SK-N-SH (cell line): Measurements from ENCODE around the gene MRGPRD. TPM values are rescaled to one million over a fixed set of nuclear protein-coding genes. Genes with fewer than 3 reads are reported as not detected.

Experiments
- CTCF ChIA-PET: fragments of 300-600, 350-600 bp; formaldehyde crosslinking; extraction: SDS; loops from one replicate; lab custom pipeline; 2021; lab: Yijun Ruan, JAX
- POLR2A ChIA-PET: fragments of 350-600 bp; sonication (Branson Sonifier 250); formaldehyde crosslinking; extraction: SDS; loops from one replicate; lab custom pipeline; 2020; ENCODE audit warnings: antibody characterized with exemption, inconsistent platforms; lab: Yijun Ruan, JAX
- DNase-seq: peaks from one replicate; pipeline ENCODE4 v3.0.0; 2012
- H2AFZ ChIP-seq: fragments of 200-600 bp; sonication (generic); 2 replicates; pipeline ENCODE4 v1.8.1; 2016; ENCODE audit warnings: antibody characterized with exemption, mild to moderate bottlenecking, low read depth
- H3F3A ChIP-seq: fragments of 200-600 bp; sonication (generic); replicated peaks from 2 replicates; pipeline ENCODE3; 2016; ENCODE audit warnings: antibody characterized with exemption, mild to moderate bottlenecking; ENCODE audit not compliant: insufficient read depth
- H3K27ac ChIP-seq, 2 experiments: fragments of 200-500 bp in 1 of 2; fragments of 200-600 bp in 1 of 2; sonication (Bioruptor generic) in 1 of 2; sonication (generic), shearing (Covaris generic) in 1 of 2; 2 replicates each; pipeline versions ENCODE4 v1.5.1 to v1.6.1; 2014 to 2016; ENCODE audit warnings: low read depth in 2 of 2, inconsistent platforms in 1 of 2, low read length in 1 of 2, mild to moderate bottlenecking in 1 of 2, mixed read lengths in 1 of 2
- H3K27me3 ChIP-seq: fragments of 200-600 bp; sonication (generic), shearing (Covaris generic); 2 replicates; pipeline ENCODE4 v1.6.1; 2016; ENCODE audit warnings: mixed run types; ENCODE audit not compliant: insufficient read depth
- H3K36me3 ChIP-seq, 2 experiments: fragments of 200-500 bp in 1 of 2; fragments of 200-600 bp in 1 of 2; sonication (Bioruptor generic) in 1 of 2; sonication (generic) in 1 of 2; replicated peaks in 1 of 2; 2 replicates each; pipeline versions ENCODE3 to v1.5.1; 2014 to 2016; ENCODE audit warnings: low read length in 1 of 2, mild to moderate bottlenecking in 1 of 2; ENCODE audit not compliant: insufficient read depth in 2 of 2, control insufficient read depth in 1 of 2
- H3K4me1 ChIP-seq, 2 experiments: fragments of 200-500 bp in 1 of 2; fragments of 200-600 bp in 1 of 2; sonication (Bioruptor generic) in 1 of 2; sonication (generic), shearing (Covaris generic) in 1 of 2; 2 replicates each; pipeline versions ENCODE4 v1.5.1 to v1.6.1; 2014 to 2016; ENCODE audit warnings: low read depth in 1 of 2, low read length in 1 of 2, mixed run types in 1 of 2; ENCODE audit not compliant: insufficient read depth in 2 of 2, control insufficient read depth in 1 of 2
- H3K4me2 ChIP-seq: fragments of 200-600 bp; sonication (generic), shearing (Covaris generic); 2 replicates; pipeline ENCODE4 v1.6.1; 2017; ENCODE audit warnings: mixed run types
- H3K4me3 ChIP-seq, 2 experiments: fragments of 200-500 bp in 1 of 2; fragments of 200-600 bp in 1 of 2; sonication (Bioruptor generic) in 1 of 2; sonication (generic), shearing (Covaris generic) in 1 of 2; 2 replicates each; pipeline versions ENCODE4 v1.5.1 to v1.8.1; 2014 to 2016; ENCODE audit warnings: low read depth in 2 of 2, inconsistent platforms in 1 of 2, low read length in 1 of 2, mild to moderate bottlenecking in 1 of 2, mixed read lengths in 1 of 2, moderate library complexity in 1 of 2
- H3K79me2 ChIP-seq: fragments of 200-600 bp; sonication (generic); 2 replicates; pipeline ENCODE4 v1.8.1; 2017; ENCODE audit warnings: mild to moderate bottlenecking; ENCODE audit not compliant: insufficient read depth
- H3K9ac ChIP-seq: fragments of 200-600 bp; sonication (generic); 2 replicates; pipeline ENCODE4 v1.6.1; 2017; ENCODE audit warnings: mixed run types
- H3K9me2 ChIP-seq: fragments of 200-600 bp; sonication (generic); 2 replicates; pipeline ENCODE4 v1.6.1; 2017; ENCODE audit warnings: mixed run types
- H3K9me3 ChIP-seq: fragments of 200-600 bp; sonication (generic); 2 replicates; pipeline ENCODE4 v1.6.1; 2017; ENCODE audit warnings: mixed run types, mild to moderate bottlenecking, moderate library complexity
- H4K20me1 ChIP-seq: fragments of 200-600 bp; sonication (generic); 2 replicates; pipeline ENCODE4 v1.6.1; 2017; ENCODE audit warnings: mild to moderate bottlenecking, mixed run types; ENCODE audit not compliant: insufficient read depth
- JUND ChIP-seq: IDR thresholded peaks from 2 replicates; pipeline ENCODE4 v1.4.0; 2012
- RAD21 ChIP-seq: IDR thresholded peaks from 2 replicates; pipeline ENCODE4 v1.6.1; 2012; ENCODE audit warnings: mild to moderate bottlenecking, low read length
- RXRA ChIP-seq: IDR thresholded peaks from 2 replicates; pipeline ENCODE4 v1.4.0; 2012; ENCODE audit warnings: low read depth, mild to moderate bottlenecking, borderline replicate concordance
- SMC3 ChIP-seq: IDR thresholded peaks from 2 replicates; pipeline ENCODE4 v1.6.1; 2012; ENCODE audit warnings: low read depth, low read length, improper control_type of control experiment
- WGBS: methylation state at CpG from one replicate; pipeline ENCODE4 v1.1.6; 2017; ENCODE audit warnings: low lambda C conversion rate; 5-methylcytosine and 5-hydroxymethylcytosine counted together
- polyA plus RNA-seq, 3 experiments: library from polyadenylated mRNA; depleted of rRNA; stranded (reverse); fragments of >200 nt; gene quantifications; 2 replicates each; pipeline ENCODE4 v1.2.3, GENCODE V29; 2012
- TF ChIP-seq, protein P1 (sequence below): IDR thresholded peaks from 2 replicates; pipeline ENCODE4 v1.4.0; 2012; ENCODE audit warnings: low read depth, borderline replicate concordance
- TF ChIP-seq, protein P2 (sequence below): IDR thresholded peaks from 2 replicates; pipeline ENCODE4; 2012
- TF ChIP-seq, protein P3 (sequence below): fragments of 200-600 bp; sonication (generic); IDR thresholded peaks from 2 replicates; pipeline ENCODE4 v1.6.1; 2017; ENCODE audit warnings: antibody characterized with exemption, mild to moderate bottlenecking, moderate library complexity
- TF ChIP-seq, protein P4 (sequence below): IDR thresholded peaks from 2 replicates; pipeline ENCODE4 v1.6.1; 2012; ENCODE audit warnings: mild to moderate bottlenecking, low read depth, low read length, moderate library complexity

Gene MRGPRD
- polyA plus RNA-seq, 1 of the 3 experiments (the other 2 are of a cell fraction) = not detected

DNA sequence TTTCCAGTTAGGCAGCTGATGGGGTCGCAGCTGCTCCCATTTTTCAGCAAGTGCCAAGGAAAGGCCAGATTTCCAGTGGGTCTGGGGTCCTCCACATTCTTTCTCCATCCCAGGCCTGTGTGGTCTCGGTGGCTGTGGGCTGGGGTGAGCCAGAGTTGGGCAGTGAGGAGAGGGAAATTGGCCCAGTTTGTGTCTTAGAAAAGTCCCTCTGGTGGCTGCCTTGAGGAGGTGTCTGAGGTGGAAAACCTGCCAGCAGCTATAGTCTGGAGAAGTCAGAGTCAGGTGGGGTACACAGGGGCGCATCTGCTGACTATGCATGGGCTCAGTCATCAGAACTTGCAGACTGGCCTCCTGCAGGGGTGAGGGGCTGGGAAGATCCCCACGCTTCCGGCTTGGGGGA lies 30.5 kb downstream of the MRGPRD start:
- Histone ChIP-seq H3K27ac (no peak overlapping the region), H3K9me3 (no peaks in the 10 kb centered on the region), H3K36me3 (no peaks in the 10 kb centered on the region), H3F3A (no peaks in the 10 kb centered on the region), H3K27me3 (no peaks in the 10 kb centered on the region), H3K4me3 (no peak overlapping the region), H2AFZ (no peak overlapping the region), H3K9me2 (no peaks in the 10 kb centered on the region), H3K4me1 (no peaks in the 10 kb centered on the region), H4K20me1 (no peaks in the 10 kb centered on the region), H3K79me2 (no peaks in the 10 kb centered on the region), H3K4me2 (no peak overlapping the region), H3K9ac (no peak overlapping the region)
- DNase-seq = peak; percentile 49
- TF ChIP-seq JUND (no peak), SMC3 (0 out of 2 replicates have a peak, but pooled peaks have one; percentile 12), RXRA (no peak), RAD21 (0 out of 2 replicates have a peak, but pooled peaks have one; percentile 12)
- TF ChIP-seq, protein P1, sequence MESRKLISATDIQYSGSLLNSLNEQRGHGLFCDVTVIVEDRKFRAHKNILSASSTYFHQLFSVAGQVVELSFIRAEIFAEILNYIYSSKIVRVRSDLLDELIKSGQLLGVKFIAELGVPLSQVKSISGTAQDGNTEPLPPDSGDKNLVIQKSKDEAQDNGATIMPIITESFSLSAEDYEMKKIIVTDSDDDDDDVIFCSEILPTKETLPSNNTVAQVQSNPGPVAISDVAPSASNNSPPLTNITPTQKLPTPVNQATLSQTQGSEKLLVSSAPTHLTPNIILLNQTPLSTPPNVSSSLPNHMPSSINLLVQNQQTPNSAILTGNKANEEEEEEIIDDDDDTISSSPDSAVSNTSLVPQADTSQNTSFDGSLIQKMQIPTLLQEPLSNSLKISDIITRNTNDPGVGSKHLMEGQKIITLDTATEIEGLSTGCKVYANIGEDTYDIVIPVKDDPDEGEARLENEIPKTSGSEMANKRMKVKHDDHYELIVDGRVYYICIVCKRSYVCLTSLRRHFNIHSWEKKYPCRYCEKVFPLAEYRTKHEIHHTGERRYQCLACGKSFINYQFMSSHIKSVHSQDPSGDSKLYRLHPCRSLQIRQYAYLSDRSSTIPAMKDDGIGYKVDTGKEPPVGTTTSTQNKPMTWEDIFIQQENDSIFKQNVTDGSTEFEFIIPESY = no peak
- TF ChIP-seq, protein P2, sequence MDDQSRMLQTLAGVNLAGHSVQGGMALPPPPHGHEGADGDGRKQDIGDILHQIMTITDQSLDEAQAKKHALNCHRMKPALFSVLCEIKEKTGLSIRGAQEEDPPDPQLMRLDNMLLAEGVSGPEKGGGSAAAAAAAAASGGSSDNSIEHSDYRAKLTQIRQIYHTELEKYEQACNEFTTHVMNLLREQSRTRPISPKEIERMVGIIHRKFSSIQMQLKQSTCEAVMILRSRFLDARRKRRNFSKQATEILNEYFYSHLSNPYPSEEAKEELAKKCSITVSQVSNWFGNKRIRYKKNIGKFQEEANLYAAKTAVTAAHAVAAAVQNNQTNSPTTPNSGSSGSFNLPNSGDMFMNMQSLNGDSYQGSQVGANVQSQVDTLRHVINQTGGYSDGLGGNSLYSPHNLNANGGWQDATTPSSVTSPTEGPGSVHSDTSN = no peak
- TF ChIP-seq, protein P3, sequence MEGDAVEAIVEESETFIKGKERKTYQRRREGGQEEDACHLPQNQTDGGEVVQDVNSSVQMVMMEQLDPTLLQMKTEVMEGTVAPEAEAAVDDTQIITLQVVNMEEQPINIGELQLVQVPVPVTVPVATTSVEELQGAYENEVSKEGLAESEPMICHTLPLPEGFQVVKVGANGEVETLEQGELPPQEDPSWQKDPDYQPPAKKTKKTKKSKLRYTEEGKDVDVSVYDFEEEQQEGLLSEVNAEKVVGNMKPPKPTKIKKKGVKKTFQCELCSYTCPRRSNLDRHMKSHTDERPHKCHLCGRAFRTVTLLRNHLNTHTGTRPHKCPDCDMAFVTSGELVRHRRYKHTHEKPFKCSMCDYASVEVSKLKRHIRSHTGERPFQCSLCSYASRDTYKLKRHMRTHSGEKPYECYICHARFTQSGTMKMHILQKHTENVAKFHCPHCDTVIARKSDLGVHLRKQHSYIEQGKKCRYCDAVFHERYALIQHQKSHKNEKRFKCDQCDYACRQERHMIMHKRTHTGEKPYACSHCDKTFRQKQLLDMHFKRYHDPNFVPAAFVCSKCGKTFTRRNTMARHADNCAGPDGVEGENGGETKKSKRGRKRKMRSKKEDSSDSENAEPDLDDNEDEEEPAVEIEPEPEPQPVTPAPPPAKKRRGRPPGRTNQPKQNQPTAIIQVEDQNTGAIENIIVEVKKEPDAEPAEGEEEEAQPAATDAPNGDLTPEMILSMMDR = peak; percentile 49
- TF ChIP-seq, protein P4, sequence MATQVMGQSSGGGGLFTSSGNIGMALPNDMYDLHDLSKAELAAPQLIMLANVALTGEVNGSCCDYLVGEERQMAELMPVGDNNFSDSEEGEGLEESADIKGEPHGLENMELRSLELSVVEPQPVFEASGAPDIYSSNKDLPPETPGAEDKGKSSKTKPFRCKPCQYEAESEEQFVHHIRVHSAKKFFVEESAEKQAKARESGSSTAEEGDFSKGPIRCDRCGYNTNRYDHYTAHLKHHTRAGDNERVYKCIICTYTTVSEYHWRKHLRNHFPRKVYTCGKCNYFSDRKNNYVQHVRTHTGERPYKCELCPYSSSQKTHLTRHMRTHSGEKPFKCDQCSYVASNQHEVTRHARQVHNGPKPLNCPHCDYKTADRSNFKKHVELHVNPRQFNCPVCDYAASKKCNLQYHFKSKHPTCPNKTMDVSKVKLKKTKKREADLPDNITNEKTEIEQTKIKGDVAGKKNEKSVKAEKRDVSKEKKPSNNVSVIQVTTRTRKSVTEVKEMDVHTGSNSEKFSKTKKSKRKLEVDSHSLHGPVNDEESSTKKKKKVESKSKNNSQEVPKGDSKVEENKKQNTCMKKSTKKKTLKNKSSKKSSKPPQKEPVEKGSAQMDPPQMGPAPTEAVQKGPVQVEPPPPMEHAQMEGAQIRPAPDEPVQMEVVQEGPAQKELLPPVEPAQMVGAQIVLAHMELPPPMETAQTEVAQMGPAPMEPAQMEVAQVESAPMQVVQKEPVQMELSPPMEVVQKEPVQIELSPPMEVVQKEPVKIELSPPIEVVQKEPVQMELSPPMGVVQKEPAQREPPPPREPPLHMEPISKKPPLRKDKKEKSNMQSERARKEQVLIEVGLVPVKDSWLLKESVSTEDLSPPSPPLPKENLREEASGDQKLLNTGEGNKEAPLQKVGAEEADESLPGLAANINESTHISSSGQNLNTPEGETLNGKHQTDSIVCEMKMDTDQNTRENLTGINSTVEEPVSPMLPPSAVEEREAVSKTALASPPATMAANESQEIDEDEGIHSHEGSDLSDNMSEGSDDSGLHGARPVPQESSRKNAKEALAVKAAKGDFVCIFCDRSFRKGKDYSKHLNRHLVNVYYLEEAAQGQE = no peak
- CTCF ChIA-PET = interaction anchor here (0.9 to 1.5 kb wide), 2 partner anchors 50 to 693 kb away, joined by 3 to 5 read pairs; no protein-coding TSS in a partner anchor
- POLR2A ChIA-PET = no interaction called here
- WGBS = 82% methylated on average over 5 of the region's 5 CpGs
